Activated CD4-positive, alpha-beta T cell treated with anti-CD3 and anti-CD28 coated beads, Interleukin-2, amount 50 U/mL, for 24 hours (primary cell): ENCODE data around the gene CPED1.

Experiments used
- DNase-seq, 2 donors: peaks; one replicate each; pipeline ENCODE4 v3.0.0-alpha.2; 2020; ENCODE audit warnings: low read depth in 1 of 2, low spot score in 1 of 2

The CPED1 gene

DNA sequence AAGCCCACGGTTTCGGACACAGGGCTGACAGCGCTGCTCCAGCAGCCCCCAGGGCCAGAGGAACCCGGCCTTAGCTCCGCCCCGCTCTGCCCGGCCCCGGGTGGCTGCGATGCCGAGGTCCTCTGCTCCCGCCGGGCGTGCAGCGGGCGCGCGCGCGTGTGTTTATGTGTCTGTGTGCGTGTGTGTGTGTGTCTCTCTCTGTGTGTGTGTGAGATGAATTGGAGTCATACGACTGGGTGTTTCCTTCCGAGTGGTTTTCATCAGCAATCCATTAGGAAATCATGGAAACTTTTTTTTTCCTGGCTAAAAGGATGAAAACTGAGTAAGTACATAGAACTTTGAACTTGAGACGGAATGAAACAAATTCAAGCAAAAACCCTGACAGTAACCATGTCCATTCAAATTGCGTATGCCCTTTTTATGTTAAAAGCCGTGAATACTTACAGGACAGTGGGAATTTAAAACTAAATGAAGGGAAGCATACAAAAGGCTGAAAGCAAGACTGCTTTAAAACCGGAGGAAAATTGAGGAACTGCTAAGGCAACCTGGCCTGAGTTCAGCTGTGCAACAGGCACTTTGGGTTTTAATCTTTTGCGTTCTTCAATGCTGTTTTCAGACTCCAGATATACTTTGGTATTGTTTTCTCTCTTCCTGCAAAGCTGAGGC is at the start of gene CPED1:
Gene CPED1 (plus strand): TSS at position 121 of the 666 bp plus-strand sequence. CDS start 911 bp downstream, outside the sequence.
- DNase-seq = peak in 1 of 2 donors; percentile 5

- DNase-seq = no peak
Observed at GRCh38 chr7:120939345-120939744, 49.2 kb upstream of the CPED1 start.

DNA sequence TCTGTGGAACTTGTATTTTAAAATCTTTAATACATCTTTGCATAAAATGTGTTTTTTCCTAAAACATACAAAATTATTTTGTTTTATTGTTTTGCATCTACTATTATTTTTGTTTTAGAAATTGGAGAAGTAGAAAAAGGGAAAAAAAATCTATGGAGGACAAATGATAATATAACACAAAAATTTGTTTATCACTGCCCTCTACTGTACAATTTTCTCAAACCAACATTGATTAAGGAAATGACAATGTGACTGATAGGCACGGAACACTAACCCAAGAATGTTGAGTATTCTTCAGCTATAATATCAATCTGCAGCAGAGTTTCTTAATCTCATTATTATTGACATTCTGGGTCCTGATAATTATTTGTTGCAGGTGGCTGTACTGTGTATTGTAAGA is 47.4 kb upstream of the CPED1 start:
- no peak for DNase-seq

GRCh38 chr7:120941856-120942255 is 46.7 kb upstream of the CPED1 start:
- DNase-seq = no peak

DNA sequence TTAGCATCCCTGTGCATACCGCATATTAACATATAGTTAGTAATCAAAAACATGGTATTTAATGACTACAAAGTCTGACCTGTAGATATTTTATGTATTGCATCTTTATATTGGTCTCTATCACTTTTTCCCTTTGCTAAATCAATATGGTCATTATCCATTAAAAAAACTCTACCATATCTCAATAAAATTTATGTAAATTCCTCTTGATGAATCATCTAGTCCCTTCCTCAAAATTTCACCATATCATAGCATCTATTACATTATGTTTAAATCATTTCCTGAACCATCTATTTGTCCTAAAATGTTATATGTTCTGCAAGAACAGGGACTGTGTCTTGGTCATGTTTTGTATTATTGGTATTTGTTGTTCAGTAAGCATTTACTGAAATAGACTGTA is 45.6 kb upstream of the CPED1 start:
- DNase-seq = no peak

GRCh38 chr7:120944826-120945562 is 43.5 kb upstream of the CPED1 start:
- DNase-seq = no peak

- no peak for DNase-seq
Observed at GRCh38 chr7:120947980-120948379, 40.5 kb upstream of the CPED1 start.

GRCh38 chr7:120949393-120949911 is 39.1 kb upstream of the CPED1 start:
- no peak for DNase-seq

DNA sequence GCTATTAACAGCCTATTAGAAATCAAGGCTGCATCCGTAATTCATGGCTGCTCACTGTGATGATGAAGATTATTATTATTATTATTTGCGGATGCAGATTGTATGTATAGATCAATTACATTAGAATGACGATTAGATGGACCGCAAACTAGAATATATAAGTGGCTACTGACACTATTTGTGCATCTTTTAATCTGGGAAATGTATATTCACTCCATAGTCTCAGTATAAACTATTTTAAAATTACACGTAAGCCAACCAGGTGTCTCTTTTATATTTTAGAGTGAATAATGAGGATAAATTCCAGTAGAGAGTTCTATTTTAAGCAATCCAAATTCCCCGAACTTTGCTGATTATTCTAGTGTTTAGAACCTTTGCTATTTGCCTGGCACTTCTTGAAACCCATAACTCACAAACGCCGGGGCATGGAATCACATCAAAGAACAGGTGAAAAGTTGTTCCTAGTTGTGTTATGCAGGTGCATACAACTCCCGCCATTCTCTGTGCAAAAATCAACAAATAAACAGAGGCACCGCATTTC is 38.4 kb upstream of the CPED1 start:
- DNase-seq = no peak

DNA sequence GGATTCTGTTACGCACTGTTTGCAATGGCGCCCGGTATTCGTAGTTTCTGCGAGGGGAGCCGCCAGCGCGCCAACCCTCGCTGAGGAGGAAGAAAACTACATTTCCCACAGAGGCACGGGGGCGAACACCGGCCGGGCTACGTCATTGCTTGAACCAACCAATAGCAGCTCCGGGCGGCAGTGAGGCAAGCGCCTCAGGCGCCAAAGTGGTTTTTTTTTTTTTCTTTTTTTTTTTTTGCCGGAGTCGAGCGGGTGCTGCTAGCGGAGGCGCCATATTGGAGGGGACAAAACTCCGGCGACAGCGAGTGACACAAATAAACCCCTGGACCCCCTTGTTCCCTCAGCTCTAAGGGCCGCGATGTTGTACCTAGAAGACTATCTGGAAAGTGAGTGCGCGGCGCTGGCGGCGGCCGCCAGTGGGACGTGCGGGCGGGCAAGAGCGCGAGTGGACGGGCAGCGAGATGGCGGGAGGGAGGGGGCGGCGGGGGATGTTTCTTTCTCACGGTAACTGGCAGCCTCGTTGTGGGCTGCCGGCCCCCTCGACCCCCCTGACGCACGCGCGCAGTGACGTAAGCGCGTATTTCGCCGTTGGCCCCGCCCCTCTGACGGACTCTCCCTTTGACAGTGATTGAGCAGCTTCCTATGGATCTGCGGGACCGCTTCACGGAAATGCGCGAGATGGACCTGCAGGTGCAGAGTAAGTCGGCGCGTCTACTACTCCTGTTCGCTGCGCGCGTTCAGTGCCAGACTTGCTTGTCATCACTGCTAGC is 37.8 kb upstream of the CPED1 start, which contains the start of gene ING3:
Gene ING3 (plus strand): TSS at position 239 of the 770 bp plus-strand sequence. CDS start 120 bp downstream, at position 359.
- DNase-seq = peak; percentile 95 to 98

- DNase-seq = no peak
Observed at GRCh38 chr7:120951309-120951699, 37.2 kb upstream of the CPED1 start.

DNA sequence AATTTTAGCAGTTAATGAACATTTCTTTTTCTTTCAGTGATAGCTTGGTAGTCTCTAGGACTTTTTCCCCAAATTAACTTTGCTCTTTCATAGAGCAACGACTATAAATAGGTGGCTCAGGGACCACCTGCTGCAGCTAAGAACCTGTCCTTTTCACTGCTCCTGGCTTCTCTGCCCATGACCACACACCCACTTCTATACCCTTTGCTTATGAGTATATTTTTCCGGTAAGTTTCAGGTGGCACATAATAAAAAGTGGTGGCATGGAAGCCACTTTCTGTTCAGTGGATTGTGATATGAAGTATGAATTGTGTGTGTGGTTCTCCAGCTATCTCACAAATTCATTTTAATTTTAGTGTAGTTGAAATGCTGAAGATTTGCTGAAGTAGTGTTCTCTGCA is 36.7 kb upstream of the CPED1 start:
- DNase-seq = no peak

DNA sequence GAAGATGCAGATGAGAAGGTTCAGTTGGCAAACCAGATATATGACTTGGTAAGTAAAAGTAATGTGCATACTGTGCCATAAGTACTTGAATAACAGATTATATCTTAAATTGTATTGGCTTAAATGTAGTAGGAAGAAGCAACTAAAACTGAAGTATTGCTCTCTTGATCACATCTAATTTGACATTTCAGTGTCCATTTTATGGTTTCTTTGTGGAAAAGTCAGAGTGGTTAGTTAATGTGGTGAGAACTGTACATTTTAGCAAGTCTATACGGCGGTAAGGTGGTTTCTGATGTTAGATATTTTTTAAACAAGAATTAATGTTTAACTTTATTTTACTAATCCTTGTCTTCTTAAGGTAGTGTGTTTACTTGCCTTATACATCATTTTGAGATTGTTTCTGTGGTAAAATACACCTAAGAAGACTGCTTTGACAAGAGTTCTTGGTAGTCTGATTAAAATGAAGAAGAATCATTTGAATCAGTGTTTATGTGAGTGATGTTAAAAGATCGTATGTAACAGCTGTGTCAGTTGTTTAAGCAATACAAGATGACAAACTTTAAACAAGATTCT is 32.8 kb upstream of the CPED1 start:
- no peak for DNase-seq

DNA sequence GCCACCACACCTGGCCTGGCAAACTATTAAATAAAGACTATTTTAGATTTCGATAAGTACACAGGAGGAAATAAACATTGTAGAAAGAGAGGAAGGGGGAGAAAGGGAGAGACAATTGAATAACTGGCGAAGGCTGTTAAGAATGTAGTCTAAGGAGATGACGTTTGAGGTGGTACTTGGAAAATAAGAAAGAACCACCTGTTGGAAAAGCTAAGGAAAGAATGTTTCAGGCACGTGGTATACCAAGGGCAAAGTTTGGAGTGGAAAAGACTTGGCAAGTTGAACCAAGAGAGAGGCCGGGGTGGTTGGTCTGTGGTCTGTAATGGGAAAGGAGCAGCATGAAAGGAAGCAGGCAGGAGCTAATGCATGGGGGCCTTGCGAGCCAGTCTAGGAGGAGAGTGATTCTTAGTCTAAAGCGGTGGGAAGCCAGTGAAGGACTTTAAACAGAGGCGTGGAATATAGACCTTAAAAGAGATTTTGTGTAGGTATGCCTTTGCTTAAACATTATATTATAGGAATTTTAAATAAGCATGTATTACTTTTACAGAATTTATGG is 28.5 kb upstream of the CPED1 start:
- no peak for DNase-seq

DNA sequence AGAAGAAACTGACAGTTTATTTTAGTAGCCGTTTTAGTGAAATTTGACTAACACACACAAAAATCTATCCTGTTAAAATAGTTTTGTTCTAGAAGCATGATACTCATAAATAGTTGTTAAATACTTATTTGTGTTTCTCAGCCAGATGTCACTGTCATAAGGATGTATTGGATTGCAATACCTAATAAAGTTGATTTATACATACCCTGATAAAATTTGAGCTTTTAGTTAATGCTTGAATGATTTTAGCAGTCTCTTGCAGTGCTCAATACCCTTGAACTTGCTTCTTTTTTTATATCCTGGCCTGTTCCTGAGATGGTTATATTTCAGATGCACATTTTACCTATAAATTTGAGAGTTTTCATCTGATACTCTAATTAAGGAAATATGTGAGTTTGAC is 27.8 kb upstream of the CPED1 start:
- DNase-seq = no peak

GRCh38 chr7:120961638-120962173 is 26.8 kb upstream of the CPED1 start:
- no peak for DNase-seq

GRCh38 chr7:120964088-120964487 is 24.4 kb upstream of the CPED1 start:
- no peak for DNase-seq

- DNase-seq = no peak
Observed at GRCh38 chr7:120966961-120967360, 21.6 kb upstream of the CPED1 start.

DNA sequence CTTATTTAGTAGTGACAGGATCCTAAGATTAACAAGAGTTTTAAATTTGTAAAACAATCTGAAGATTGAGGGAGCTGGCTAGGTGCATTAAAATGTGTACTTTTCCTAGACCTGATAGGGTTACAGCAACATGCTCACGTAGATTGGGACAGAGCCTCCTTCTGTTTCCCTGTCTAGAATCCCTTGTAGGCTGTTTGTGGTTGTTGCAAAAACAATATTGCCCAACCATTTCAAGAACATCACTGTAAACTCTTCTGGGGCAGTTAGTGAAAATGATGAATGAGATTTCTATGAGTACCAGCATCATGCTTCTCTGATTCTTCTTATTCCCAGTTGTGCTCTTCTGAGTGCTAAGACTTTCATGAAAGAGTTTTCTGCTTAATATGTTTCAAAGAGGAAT is 14.7 kb upstream of the CPED1 start:
- no peak for DNase-seq

GRCh38 chr7:120979765-120980499 is 8.6 kb upstream of the CPED1 start:
- DNase-seq = no peak
